HG03565 (cell line): ENCODE data around the gene C13orf42.
A peak's percentile ranks its signal among the peaks of the same experiment; 100 is the strongest.

Experiments used
- ATAC-seq: cut with Tn5 transposase; IDR thresholded peaks from one replicate; pipeline ENCODE4 v1.9.1; 2021; ENCODE audit warnings: mild to moderate bottlenecking, moderate library complexity; ENCODE audit not compliant: unreplicated experiment

C13orf42 gene

GRCh38 chr13:51111174-51111573 is at the start of gene C13orf42:
C13orf42 (minus strand) TSS chr13:51111274; CDS start chr13:51111209, 65 bp downstream.
- no peak for ATAC-seq

- ATAC-seq: no peak
Measured at GRCh38 chr13:51158880-51159518, 47.9 kb upstream of the C13orf42 start.

GRCh38 chr13:51158365-51158764 is 47.3 kb upstream of the C13orf42 start:
- ATAC-seq: no peak

DNA sequence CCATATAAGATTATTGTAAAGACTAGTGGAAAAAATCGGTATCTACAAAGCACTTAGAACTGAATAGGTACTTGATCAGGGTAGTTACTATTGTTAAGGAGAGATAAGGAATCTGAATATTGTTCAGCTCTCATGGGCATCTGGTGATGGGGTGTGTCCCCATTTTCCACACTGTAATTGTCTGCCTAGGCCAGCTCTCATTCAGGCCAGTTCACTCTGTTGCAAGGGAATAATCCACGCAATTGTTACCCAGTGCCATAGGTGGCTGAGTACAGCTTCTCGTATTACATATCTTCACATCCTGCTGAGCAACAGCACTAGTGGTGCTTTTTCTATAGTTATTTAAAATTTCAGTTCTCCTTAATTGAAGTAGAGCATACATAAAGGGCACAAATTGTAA is 45.6 kb upstream of the C13orf42 start:
- ATAC-seq: no peak

- no peak for ATAC-seq
Measured at GRCh38 chr13:51155776-51156515, 44.9 kb upstream of the C13orf42 start.

GRCh38 chr13:51155161-51155560 is 44.1 kb upstream of the C13orf42 start:
- ATAC-seq: no peak

- no peak for ATAC-seq
Measured at GRCh38 chr13:51154029-51154555, 43.0 kb upstream of the C13orf42 start.

DNA sequence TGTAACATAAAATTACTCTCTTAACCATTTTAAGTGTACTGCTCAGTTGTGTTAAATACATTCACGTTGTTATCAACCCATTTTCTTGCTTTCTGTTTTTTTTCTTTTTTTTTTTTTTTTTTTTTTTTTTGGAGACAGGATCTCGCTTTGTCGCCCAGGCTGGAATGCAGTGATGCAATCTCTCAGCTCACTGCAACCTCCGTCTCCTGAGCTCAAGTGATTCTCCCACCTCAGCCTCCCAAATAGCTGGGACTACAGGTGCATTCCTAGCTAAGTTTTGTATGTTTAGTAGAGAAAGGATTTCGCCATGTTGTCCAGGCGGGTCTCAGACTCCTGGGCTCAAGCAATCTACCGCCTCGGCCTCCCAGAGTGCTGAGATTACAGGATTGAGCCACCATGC is 42.5 kb upstream of the C13orf42 start:
- ATAC-seq: no peak

GRCh38 chr13:51152701-51153100 is 41.6 kb upstream of the C13orf42 start:
- ATAC-seq: no peak

DNA sequence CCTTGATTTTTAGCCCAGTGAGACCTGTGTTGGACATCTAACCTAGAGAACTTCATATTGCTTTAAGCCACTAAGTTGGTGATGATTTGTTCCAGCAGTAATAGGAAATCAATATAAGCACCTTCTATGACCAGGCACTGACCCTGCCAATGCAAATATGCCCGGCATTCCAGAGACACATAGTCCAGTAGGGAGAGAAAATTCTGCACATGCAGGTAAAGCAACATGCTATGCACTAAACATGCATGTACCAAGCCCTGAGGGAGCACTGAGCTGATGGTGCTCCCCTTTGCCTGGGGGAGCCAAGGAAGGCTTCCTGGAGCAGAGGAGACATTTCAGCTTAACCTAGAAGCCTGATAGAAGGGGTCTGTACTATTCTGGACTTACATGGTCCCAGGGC is 40.4 kb upstream of the C13orf42 start:
- no peak for ATAC-seq

- ATAC-seq: no peak
Measured at GRCh38 chr13:51148952-51149573, 38.0 kb upstream of the C13orf42 start.

DNA sequence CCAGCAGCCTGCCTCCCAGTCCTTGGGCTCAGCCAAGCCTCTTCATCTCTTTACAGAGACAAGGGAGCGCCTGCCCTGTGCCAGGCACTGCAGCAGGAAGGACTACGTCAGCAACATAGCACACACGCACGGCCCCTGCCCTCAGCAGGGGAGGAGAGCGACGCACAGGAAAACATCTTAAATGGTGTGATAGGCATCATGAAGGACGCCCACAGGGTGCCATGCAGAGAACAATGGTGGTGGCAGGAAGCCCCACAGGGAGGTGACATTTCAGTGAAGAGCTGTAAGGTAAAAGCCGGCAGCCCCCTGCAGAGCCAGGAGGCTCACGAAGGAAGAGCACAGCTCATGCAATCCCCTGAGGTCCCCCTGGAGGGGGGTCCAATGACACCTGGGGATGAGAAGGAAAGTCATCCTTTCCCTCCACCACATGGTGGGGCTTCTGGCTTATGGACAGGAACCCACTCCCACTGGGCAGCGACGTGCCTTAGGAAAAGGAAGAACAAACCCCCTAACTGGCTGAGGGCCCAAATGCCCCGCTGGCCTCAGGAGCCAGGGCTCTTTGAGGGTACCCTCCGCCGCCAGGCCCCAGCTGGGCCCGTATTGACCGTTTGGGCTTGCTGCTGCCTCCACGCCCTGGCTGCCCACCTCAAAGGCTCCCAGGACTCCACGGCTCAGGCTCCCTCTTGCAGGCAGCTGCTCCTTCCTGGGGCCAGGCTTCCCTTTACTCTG is 37.3 kb upstream of the C13orf42 start:
- ATAC-seq: no peak

- no peak for ATAC-seq
Measured at GRCh38 chr13:51147732-51148131, 36.7 kb upstream of the C13orf42 start.

GRCh38 chr13:51146667-51147066 is 35.6 kb upstream of the C13orf42 start:
- no peak for ATAC-seq

DNA sequence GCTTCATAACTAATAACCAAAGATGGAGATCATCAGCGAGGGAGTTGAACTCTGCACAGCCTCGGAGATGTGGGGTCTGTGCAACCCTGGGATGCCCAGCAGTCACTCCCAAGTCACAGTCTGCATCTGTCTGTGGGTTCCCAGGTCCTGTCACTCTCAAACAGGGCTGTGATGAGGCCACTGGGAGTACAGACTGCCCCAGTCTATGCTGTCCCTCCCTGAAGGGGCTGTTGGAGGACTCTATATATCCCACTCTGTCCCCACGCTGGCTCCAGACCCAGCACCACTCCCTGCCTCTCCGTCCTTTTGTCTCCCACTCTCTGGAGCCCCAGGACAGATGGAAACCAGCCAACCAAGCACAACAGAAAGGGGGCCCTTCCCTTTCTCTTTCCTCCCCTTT is 26.2 kb upstream of the C13orf42 start:
- no peak for ATAC-seq

DNA sequence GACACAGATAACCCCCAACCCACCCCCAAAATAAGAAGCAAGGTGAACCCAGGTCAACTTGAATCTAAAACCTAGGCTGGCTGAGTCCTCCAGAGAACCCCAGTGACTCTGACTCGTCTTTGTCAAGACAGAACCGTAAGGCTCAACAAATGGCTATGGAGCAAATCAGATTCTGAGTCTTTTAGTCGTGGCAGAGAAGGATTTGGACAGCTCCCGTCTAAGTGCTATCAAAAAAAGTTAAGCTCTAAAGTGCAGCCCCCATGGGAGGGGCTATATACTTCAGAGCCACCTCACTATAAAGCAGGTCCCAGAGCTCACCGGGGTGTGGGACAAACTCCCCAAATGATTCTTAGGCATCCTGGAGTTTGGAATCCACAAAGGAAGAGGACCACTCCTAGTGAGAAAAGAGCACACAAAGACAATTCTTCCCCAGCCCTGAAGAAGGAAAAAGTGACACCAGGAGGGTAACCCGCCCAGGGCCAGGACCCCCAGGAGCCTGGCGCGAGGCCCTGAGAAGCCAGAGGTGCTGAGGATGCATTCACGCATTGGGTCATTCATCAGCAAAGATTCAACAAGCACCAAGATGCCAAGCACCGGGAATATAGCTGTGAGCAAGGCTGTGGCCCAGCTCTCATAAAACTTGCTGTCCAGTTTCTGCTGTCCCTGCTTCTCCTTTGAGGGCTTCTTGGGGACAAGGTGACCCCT is 25.4 kb upstream of the C13orf42 start:
- no peak for ATAC-seq

DNA sequence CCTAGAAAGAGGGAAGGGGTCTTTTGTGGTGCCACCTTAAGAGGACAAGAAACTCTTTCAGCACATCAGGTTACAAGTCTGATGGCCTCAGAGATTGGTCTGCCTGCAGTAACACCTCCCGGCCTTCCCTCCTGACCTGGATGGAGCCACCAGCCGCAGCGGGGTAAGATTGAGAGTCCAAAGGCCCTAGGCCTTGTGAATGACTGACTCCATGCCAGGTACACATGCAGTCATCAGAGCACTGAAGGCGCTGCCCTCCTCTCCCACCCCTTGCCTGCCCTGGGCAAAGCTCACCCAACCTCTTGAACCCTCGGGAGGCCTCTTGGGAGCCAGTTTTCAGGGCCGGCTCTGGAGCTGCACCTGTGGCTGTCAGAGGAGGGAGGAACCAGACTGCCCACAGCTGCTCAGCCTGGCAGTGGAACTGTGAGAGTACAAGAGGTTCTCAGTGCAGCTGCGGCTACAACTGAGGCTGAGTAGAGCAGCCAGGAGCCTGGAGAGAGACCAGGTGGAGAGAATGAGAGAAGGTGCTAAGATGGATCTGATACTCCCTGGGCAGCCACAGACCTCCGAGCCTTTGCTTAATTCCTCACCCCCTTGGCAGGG is 23.8 kb upstream of the C13orf42 start:
- ATAC-seq: no peak

- ATAC-seq: no peak
Measured at GRCh38 chr13:51130348-51130747, 19.3 kb upstream of the C13orf42 start.

DNA sequence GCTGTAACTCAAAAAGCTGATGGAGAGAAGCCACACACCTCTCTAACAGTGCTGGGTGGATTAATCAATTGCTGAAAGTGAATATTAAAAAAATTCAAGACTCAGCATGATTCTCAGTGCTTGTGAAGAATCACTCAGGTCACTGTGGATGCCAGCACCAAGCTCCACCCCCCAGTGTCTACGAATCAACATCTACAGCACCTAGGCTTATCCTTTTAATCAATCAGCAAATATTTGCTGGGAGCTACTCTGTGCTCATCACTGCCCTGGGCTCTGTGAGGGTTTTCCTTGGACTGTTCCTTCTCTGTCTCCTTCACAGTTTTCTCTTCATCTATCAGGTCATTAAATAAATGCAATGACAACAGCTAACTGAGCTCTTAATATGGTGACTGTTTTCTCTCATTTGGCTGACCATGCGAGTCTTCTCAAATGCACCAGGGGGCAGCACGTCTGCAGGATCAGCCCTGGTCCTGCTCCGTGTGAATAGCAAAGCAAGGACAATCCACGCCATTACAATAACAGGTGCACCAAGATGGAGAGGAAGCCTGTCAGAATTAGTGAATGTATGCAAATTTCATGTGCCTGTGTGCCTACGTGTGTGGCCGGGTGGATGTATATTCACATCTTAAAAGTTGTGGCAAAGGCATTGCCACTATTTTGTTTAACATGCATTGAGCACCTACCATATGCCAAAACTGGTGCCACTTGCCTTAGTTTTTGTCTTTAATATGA is 14.6 kb upstream of the C13orf42 start:
- peak; percentile 74 for ATAC-seq
